OCI-M2 (cell line): Measurements from ENCODE around the gene KLRK1.
"Not testable (repeated sequence)": the region's sequence is repeated elsewhere in the genome, so short reads cannot be mapped to it uniquely, and the experiment has no call there.

Source experiments
- DNase-seq: peaks from one replicate; lab custom pipeline; 2025; ENCODE audit not compliant: unreplicated experiment; lab: John Stamatoyannopoulos, UW

Gene KLRK1

GRCh38 chr12:10388624-10389413, 1.0 kb downstream of the KLRK1 start:
- DNase-seq, result no peak

- DNase-seq, result not testable (repeated sequence)
These were observed 2.3 kb downstream of the KLRK1 start for GRCh38 chr12:10387498-10387897.

GRCh38 chr12:10386857-10387256, 3.0 kb downstream of the KLRK1 start:
- no peak for DNase-seq

- no peak for DNase-seq
These were observed 4.7 kb downstream of the KLRK1 start for GRCh38 chr12:10385166-10385613.

- no peak for DNase-seq
These were observed 5.7 kb downstream of the KLRK1 start for GRCh38 chr12:10384191-10384590.

- DNase-seq, result no peak
These were observed 7.8 kb downstream of the KLRK1 start for GRCh38 chr12:10381928-10382628.

- not testable (repeated sequence) for DNase-seq
These were observed 11.1 kb downstream of the KLRK1 start for GRCh38 chr12:10378737-10379136.

GRCh38 chr12:10374624-10375018, 15.2 kb downstream of the KLRK1 start:
- DNase-seq, result no peak

- DNase-seq, result no peak
These were observed 17.3 kb downstream of the KLRK1 start for GRCh38 chr12:10372559-10372958.

GRCh38 chr12:10371893-10372535, 17.8 kb downstream of the KLRK1 start:
- DNase-seq, result not testable (repeated sequence)

- no peak for DNase-seq
These were observed 20.1 kb downstream of the KLRK1 start for GRCh38 chr12:10369557-10370415.

GRCh38 chr12:10368206-10369171, 21.4 kb downstream of the KLRK1 start:
- DNase-seq, result no peak

GRCh38 chr12:10367714-10368113, 22.1 kb downstream of the KLRK1 start:
- DNase-seq, result not testable (repeated sequence)

GRCh38 chr12:10366875-10367274, 23.0 kb downstream of the KLRK1 start:
- DNase-seq, result no peak

GRCh38 chr12:10365696-10366405, 24.0 kb downstream of the KLRK1 start:
- no peak for DNase-seq

GRCh38 chr12:10364815-10365622, 24.8 kb downstream of the KLRK1 start:
- DNase-seq, result no peak

- no peak for DNase-seq
These were observed 25.7 kb downstream of the KLRK1 start for GRCh38 chr12:10363914-10364814.

- no peak for DNase-seq
These were observed 26.3 kb downstream of the KLRK1 start for GRCh38 chr12:10363658-10363913.
